Ascending aorta (tissue), 2 donors: ENCODE results near the gene SLC6A6. TPM values are rescaled to one million over a fixed set of nuclear protein-coding genes. Genes with fewer than 3 reads are reported as not detected.
A peak's percentile ranks its signal among the peaks of the same experiment; 100 is the strongest.

Source experiments
- DNase-seq, 2 donors: peaks; one replicate each; pipeline ENCODE4 v3.0.0-alpha.2; 2019; ENCODE audit warnings: low spot score in 2 of 2
- H3K27ac ChIP-seq, 2 donors: fragments of 200-600 bp; sonication (generic); one replicate each; pipeline ENCODE4 v1.5.1; 2016 to 2017; ENCODE audit warnings: mild to moderate bottlenecking in 1 of 2
- H3K27me3 ChIP-seq: fragments of 200-600 bp; sonication (generic); one replicate; pipeline ENCODE4 v1.5.1; 2017
- H3K36me3 ChIP-seq, 2 donors: fragments of 200-600 bp; sonication (generic); one replicate each; pipeline ENCODE4 v1.5.1; 2016
- H3K4me1 ChIP-seq, 2 donors: fragments of 200-600 bp; sonication (generic); one replicate each; pipeline ENCODE4 v1.5.1; 2016 to 2017; ENCODE audit warnings: mild to moderate bottlenecking in 1 of 2
- H3K4me3 ChIP-seq, 2 donors: fragments of 200-600 bp; sonication (generic); one replicate each; pipeline ENCODE4 v1.5.1; 2016 to 2017; ENCODE audit warnings: mild to moderate bottlenecking in 1 of 2
- H3K9me3 ChIP-seq, 2 donors: fragments of 200-600 bp; sonication (generic); one replicate each; pipeline ENCODE4 v1.5.1; 2016
- CTCF ChIP-seq, 3 experiments: fragments of 200-600 bp in 2 of 3; fragments of 450-650 bp in 1 of 3; sonication (generic) in 2 of 3; IDR thresholded peaks; one replicate each; pipeline ENCODE4 v1.5.1; 2016 to 2019; ENCODE audit warnings: antibody characterized with exemption in 3 of 3, mild to moderate bottlenecking in 1 of 3, moderate library complexity in 1 of 3
- intact Hi-C: fragments of 100-400 bp; cut with DNase I; formaldehyde crosslinking; loops from one replicate; pipeline ENCODE4 v1.15.1; 2023
- total RNA-seq: library from RNA; depleted of rRNA; stranded (reverse); fragments of >200 nt; gene quantifications from one replicate; pipeline ENCODE4 v1.1.0, GENCODE V29; 2016

The SLC6A6 gene
- total RNA-seq, 1 donor from 2014 or later: 78.1 TPM

- Histone ChIP-seq H3K9me3 (no peaks in the 10 kb centered on the region), H3K27me3 (no peaks in the 10 kb centered on the region), H3K36me3 (no peaks in the 10 kb centered on the region), H3K4me1 (no peaks in the 10 kb centered on the region), H3K27ac (no peak overlapping the region), H3K4me3 (no peak overlapping the region)
- no peak for DNase-seq
- no peak for TF ChIP-seq CTCF (IDR thresholded peaks at IDR 0.05)
- intact Hi-C loops: loop anchor here (10.0 kb wide), 1 partner anchor 125 kb away; no protein-coding TSS in a partner anchor
Measured at GRCh38 chr3:14389716-14390115, 12.7 kb upstream of the SLC6A6 start.

GRCh38 chr3:14391033-14391432 lies 11.4 kb upstream of the SLC6A6 start:
- Histone ChIP-seq H3K36me3 (no peaks in the 10 kb centered on the region), H3K4me1 (no peaks in the 10 kb centered on the region), H3K27me3 (no peaks in the 10 kb centered on the region), H3K27ac (no peak overlapping the region), H3K4me3 (no peak overlapping the region), H3K9me3 (no peaks in the 10 kb centered on the region)
- intact Hi-C loops: loop anchor here (10.0 kb wide), 1 partner anchor 126 kb away; no protein-coding TSS in a partner anchor
- TF ChIP-seq CTCF (IDR thresholded peaks at IDR 0.05): no peak
- peak; percentile 38 to 81 for DNase-seq

GRCh38 chr3:14392231-14392630 lies 10.2 kb upstream of the SLC6A6 start:
- intact Hi-C loops: loop anchor here (10.0 kb wide), 1 partner anchor 127 kb away; no protein-coding TSS in a partner anchor
- Histone ChIP-seq H3K27ac (no peak overlapping the region), H3K36me3 (no peaks in the 10 kb centered on the region), H3K4me3 (no peak overlapping the region), H3K4me1 (no peaks in the 10 kb centered on the region), H3K27me3 (no peaks in the 10 kb centered on the region), H3K9me3 (no peaks in the 10 kb centered on the region)
- no peak for TF ChIP-seq CTCF (IDR thresholded peaks at IDR 0.05)
- no peak for DNase-seq

- H3K27ac ChIP-seq: no peak overlapping the region
- H3K9me3 ChIP-seq: no peaks in the 10 kb centered on the region
- no peaks in the 10 kb centered on the region for H3K4me1 ChIP-seq
- H3K36me3 ChIP-seq: no peaks in the 10 kb centered on the region
- intact Hi-C loops: loop anchor here (10.0 kb wide), 1 partner anchor 128 kb away; no protein-coding TSS in a partner anchor
- TF ChIP-seq CTCF (IDR thresholded peaks at IDR 0.05): no peak
- no peaks in the 10 kb centered on the region for H3K27me3 ChIP-seq
- no peak overlapping the region for H3K4me3 ChIP-seq
- DNase-seq: no peak
Measured at GRCh38 chr3:14392803-14393319, 9.5 kb upstream of the SLC6A6 start.

- Histone ChIP-seq H3K27me3 (no peaks in the 10 kb centered on the region), H3K36me3 (no peaks in the 10 kb centered on the region), H3K27ac (no peak overlapping the region), H3K9me3 (no peaks in the 10 kb centered on the region), H3K4me1 (no peaks in the 10 kb centered on the region), H3K4me3 (no peak overlapping the region)
- DNase-seq: no peak
- intact Hi-C loops: loop anchor here (10.0 kb wide), 1 partner anchor 129 kb away; no protein-coding TSS in a partner anchor
- no peak for TF ChIP-seq CTCF (IDR thresholded peaks at IDR 0.05)
Measured at GRCh38 chr3:14393440-14394106, 8.8 kb upstream of the SLC6A6 start.
